T-helper 2 cell (primary cell): ENCODE results near the gene RUBCNL.
"Not testable (repeated sequence)": the region's sequence is repeated elsewhere in the genome, so short reads cannot be mapped to it uniquely, and the experiment has no call there.

Source experiments
- DNase-seq, 5 experiments: peaks; one replicate each; pipeline versions ENCODE4 v3.0.0 to v3.0.0-alpha.2; 2012 to 2022
- total RNA-seq, 2 donors: gene quantifications; one replicate each; lab custom pipeline; 2026; lab: John Stamatoyannopoulos, UW

Gene RUBCNL, protein sequence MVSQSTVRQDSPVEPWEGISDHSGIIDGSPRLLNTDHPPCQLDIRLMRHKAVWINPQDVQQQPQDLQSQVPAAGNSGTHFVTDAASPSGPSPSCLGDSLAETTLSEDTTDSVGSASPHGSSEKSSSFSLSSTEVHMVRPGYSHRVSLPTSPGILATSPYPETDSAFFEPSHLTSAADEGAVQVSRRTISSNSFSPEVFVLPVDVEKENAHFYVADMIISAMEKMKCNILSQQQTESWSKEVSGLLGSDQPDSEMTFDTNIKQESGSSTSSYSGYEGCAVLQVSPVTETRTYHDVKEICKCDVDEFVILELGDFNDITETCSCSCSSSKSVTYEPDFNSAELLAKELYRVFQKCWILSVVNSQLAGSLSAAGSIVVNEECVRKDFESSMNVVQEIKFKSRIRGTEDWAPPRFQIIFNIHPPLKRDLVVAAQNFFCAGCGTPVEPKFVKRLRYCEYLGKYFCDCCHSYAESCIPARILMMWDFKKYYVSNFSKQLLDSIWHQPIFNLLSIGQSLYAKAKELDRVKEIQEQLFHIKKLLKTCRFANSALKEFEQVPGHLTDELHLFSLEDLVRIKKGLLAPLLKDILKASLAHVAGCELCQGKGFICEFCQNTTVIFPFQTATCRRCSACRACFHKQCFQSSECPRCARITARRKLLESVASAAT
- total RNA-seq: 0 to 0.13 reads per million in 2 donors

- peak in 1 of 5 experiments; percentile 44 for DNase-seq
These were observed at the start of gene RUBCNL for GRCh38 chr13:46387064-46387851. Gene RUBCNL (minus strand): TSS chr13:46387252. CDS start chr13:46372475, 14,777 bp downstream.

GRCh38 chr13:46429558-46429957 is 42.5 kb upstream of the RUBCNL start:
- DNase-seq: not testable (repeated sequence)

DNA sequence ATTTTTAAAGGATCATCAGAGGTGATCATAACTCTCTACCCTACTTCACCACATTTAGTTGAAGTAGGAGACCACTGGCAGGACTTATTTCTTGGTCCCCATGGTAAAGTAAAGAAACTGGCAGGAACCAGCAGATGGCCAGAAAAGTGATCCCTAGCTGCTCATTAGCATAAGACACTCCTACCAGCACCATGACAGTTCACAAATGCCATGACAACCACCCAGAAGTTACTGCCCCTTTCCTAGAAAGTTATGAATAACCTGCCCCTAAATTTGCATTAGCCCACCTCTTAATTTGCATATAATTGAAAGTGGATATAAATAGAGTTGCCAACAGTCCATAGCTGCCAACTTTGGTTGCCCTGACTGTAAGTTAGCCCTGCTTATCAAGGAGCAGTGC is 18.4 kb upstream of the RUBCNL start:
- no peak for DNase-seq

DNA sequence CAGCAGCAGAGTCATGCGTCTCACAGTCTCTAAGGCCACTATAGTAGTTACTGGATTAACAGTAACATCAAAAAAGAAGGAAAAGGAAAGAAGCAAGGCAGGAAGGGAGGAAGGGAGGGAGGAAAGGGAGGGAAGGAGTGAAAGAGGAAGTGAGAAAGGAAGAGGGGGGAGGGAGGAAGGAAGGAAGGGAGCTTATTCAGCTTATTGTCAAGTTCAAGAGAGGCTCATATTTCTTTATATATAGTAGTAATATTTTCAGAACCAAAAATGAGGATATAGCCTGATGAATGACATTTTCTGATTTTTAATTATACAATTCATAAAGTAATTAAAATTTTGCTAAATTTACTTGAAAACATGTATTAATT is 17.7 kb upstream of the RUBCNL start:
- DNase-seq: no peak

DNA sequence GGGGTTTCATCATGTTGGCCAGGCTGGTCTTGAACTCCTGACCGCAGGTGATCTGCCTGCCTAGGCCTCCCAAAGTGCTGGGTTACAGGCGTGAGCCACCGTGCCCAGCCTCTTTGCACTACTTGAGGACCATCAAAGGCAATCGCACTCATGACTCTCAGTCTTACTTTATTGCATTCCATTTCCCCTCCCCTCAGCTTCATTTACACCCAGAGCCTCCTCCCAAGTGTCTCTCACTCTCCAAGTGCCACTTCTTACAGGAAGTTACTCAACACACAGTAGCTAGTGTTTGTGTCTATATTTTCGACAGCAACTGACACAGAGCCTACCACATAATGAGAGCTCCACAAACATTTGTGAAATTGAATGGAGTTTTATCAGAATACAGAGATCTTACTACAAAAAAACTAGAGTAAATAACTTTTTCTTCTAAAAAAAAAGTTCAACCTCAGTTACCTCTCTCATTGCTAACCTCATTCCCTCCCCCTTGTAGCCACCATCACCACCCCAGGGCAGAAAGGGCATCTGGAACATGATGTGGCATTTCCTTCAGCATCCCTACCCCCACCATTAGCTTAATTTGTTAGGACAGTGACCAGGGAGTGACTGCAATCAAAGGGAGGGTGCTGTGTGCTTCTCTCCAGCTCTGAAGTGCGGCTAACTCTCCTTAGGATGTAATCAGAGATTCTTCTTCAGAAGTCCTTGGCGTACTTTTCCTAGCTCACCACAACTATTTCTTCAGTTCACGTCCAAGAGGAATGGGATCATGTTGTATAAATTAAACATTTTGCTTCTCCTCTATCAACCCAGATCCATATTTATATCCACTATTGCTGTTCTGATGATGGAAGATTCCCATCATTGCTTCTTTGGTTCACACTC is 17.0 kb upstream of the RUBCNL start:
- peak in 1 of 5 experiments; percentile 35 for DNase-seq

GRCh38 chr13:46402178-46402577 is 15.1 kb upstream of the RUBCNL start:
- no peak for DNase-seq

- DNase-seq: no peak
These were observed 14.4 kb upstream of the RUBCNL start for GRCh38 chr13:46401432-46401831.

GRCh38 chr13:46396341-46396740 is 9.3 kb upstream of the RUBCNL start:
- no peak for DNase-seq

GRCh38 chr13:46392967-46393366 is 5.9 kb upstream of the RUBCNL start:
- DNase-seq: peak in 1 of 5 experiments; percentile 87

GRCh38 chr13:46389457-46390451 is 2.7 kb upstream of the RUBCNL start:
- peak in 1 of 5 experiments; percentile 85 for DNase-seq

DNA sequence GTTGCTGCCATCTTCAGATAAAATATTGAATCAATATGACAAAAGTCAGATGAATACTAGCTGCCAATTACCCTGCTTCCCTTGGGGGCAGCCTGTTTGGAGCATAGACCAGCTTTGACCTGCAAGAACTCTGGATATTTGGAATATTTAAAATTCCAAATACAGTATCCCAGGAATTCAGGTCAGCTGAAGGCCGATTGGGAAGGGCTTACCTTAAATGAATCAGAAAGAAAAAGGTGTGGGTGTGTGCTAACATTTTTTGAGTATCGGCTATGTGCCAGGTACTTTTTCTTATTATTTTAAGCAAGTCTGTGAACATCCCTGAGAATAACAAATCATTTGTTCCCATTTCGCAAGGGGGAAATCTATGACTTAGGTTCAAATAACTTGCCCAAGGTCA is 1.8 kb upstream of the RUBCNL start:
- no peak for DNase-seq

DNA sequence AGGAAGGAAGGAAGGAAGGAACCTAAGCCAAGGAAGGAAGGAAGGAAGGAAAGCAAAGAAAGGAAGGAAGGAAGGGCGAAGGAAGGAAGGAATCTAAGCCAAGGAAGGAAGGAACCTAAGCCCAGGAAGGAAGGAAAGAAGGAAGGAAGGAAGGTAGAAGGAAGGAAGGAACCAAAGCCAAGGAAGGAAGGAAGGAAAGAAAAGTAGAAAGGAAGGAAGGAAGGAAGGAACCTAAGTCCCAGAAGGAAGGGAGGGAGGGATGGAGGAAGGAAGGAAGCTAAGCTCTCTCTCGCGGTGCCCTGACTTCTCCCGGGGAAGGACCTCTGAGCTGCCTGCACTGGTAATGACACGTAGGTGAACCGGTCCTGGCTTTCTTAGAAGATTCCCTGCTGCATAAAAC is 1.3 kb upstream of the RUBCNL start:
- no peak for DNase-seq

DNA sequence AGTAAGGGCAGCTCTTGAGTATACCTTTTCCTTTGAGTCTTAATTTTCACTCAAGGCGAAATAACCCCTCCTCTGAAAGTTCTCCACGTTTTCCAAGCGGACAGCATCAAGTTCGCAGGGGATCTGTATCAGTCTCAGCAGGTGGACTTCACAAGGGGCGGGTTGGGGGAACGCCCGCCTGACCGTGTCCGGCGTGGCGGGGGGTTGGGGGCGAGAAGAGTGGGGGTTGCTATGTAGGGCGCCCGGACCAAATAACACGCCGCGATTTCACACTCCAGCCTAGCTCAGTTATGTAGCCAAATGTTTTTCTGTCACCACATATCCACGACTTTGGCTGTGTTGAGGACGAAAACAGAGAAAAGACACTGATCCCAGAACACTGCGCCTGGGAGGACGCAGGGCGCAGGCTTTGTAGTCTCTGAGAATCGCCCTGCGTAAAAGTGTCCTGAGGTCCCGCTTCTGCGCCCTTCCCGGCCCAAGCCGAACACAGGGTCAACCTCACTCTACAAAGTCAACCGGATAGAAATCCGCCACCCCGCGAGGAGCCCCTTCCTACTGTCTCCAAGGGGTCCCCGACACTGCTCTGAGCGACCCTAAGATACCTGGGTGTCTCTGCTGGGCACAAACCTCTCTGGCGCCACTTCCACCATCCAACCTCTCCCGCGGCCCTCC is 524 bp downstream of the RUBCNL start:
- no peak for DNase-seq

- no peak for DNase-seq
These were observed 1.1 kb downstream of the RUBCNL start for GRCh38 chr13:46385946-46386345.

DNA sequence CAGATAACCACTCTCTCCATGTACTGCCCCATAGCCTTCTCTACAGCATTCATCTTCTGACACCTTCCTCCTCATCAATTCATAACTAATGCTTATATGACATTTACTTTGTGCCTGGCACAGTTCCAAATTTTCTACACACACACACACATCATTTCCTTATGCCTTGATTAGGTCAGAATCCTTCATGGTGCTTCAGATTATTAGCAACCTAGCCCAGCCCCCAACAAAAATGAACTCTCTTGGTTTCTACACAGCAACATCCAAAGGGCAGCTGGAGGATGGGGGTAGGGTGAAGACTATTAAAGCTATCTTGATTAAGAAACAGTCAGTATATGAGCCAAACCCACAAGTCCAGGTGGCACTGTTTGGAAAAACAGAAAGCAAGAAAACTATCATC is 3.7 kb downstream of the RUBCNL start:
- DNase-seq: no peak

DNA sequence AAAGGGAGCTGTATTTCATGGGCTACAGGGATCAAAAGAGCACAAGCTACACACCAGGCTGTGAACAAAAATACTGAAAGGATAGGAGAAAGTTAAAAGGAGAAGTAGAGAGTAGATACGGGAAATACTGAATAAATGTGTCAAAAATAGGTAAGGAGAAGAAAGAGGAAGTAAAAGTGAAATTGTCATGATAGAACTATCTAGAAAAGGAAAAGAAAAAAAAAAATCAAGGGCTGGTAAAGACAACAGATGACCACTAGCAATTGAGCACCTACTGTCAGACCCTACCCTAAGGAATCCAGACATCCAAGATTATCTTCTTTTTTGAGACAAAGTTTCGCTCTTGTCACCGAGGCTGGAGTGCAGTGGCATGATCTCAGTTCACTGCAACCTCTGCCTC is 4.8 kb downstream of the RUBCNL start:
- DNase-seq: no peak

- no peak for DNase-seq
These were observed 6.8 kb downstream of the RUBCNL start for GRCh38 chr13:46380242-46380641.

DNA sequence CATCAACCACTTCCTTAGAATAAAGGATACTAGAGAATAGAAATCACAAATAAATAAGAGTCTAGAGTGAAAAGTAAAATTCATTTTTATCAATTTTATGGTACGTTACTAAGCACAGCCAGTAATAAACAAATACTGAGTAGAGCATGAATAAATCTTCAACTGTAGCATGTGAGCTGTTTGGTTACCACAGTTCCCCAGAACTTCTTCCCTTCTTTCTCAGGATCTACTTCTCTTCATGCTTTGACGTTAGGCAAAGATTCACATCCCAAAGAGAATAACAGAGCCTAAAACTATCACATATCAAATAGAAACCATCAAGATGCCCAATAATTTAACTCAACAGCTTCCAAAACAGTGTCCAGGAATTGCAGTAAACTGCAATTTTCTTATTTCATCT is 7.4 kb downstream of the RUBCNL start:
- no peak for DNase-seq

DNA sequence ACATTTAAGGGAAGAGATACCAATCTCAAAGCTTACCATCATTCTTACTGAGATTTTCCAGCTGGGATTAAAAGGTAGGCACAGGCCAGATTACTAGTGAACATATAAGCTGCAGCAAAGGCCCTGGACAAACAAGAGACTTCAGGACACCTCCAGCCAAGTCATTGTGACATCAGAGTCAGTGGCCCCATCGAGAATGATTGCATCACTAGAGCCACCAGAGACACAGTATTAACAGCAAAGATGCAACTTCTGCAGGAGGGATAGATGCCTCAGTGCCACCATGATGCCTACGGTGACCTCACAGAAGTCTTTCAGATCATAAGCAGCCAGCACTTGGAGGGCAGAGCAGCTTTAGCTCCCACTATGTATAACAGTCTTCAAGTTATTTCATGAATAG is 8.6 kb downstream of the RUBCNL start:
- DNase-seq: no peak

DNA sequence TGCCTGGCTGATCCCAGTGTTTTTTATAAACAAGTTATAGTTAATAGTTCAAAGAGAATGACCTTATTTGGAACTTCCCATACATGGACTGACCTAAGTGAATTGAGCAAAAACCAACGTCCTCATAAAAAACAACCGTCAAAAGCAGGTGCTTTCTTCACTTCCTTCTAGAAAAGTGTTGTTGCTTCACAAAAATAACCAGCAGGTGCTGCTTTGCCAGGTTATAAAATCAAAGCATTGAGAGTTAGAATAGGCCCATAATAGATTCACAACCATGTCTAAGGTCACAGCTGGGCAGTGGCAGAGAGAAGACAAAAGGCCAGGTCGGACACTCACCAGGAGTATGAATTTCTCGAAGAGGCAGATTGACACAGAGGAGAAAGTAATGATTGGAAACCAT is 9.5 kb downstream of the RUBCNL start:
- no peak for DNase-seq
